Dendritic cell treated with granulocyte-macrophage colony-stimulating factor and Interleukin-4, amounts not matched to agents 40 ng/mL and 50 ng/mL, for 4 days (primary cell): ENCODE measurements around the gene PIGC.
A peak's percentile ranks its signal among the peaks of the same experiment; 100 is the strongest.

Experiments
- H3K27ac Mint-ChIP-seq: one replicate; pipeline ENCODE4 v1.8.0; 2022; ENCODE audit warnings: mild to moderate bottlenecking, mixed read lengths
- H3K27me3 Mint-ChIP-seq: one replicate; pipeline ENCODE4 v1.8.0; 2022; ENCODE audit warnings: mild to moderate bottlenecking, mixed read lengths
- H3K36me3 Mint-ChIP-seq: one replicate; pipeline ENCODE4 v1.8.0; 2022; ENCODE audit warnings: low read depth, mixed read lengths
- H3K4me1 Mint-ChIP-seq: one replicate; pipeline ENCODE4 v1.8.0; 2022; ENCODE audit warnings: low read depth, mixed read lengths
- H3K4me3 Mint-ChIP-seq: one replicate; pipeline ENCODE4 v1.8.0; 2022; ENCODE audit warnings: mild to moderate bottlenecking, moderate library complexity, mixed read lengths
- H3K9me3 Mint-ChIP-seq: one replicate; pipeline ENCODE4 v1.8.0; 2022; ENCODE audit warnings: mixed read lengths
- intact Hi-C: fragments of 100-400 bp; cut with micrococcal nuclease; formaldehyde crosslinking; loops from one replicate; pipeline ENCODE4 v1.15.0; 2022

PIGC gene

GRCh38 chr1:172443666-172444453 is at the start of gene PIGC:
TSS of gene PIGC (minus strand) at chr1:172444069. CDS start at chr1:172442622, 1,447 bp downstream.
- Mint-ChIP-seq H3K36me3 (peaks cover 23% of the 10 kb centered on the region), H3K9me3 (no peaks in the 10 kb centered on the region), H3K27ac (peak within 1 kb of the TSS; percentile 95), H3K4me3 (peak within 1 kb of the TSS; percentile 87), H3K4me1 (peaks cover 40% of the 10 kb centered on the region), H3K27me3 (no peaks in the 10 kb centered on the region)
- intact Hi-C loops = loop anchor here (2.0 to 5.0 kb wide), 2 partner anchors 441 to 1423 kb away; partner anchors contain the start of genes GAS5 and ZBTB37

DNA sequence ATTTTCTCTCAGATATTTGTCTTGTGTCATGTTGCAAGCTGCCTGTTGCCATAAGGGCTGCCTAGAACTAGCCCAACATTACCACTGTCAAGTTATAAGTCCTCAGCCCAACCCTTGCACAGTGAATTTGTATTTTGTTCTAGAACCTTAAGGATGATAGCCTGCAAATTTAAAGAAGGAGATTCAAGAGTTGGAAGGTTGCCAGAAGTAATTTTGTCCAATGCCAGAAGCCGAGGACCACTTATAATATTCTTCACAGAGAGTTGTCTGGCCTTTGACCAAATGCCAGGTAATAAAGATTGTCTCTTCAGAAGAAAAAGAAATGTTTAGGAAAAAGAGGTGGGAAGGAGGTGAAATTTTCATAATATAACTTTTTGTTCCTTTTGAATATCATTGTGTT is 48.6 kb upstream of the PIGC start:
- H3K4me3 Mint-ChIP-seq = no peak overlapping the region
- no peaks in the 10 kb centered on the region for H3K36me3 Mint-ChIP-seq
- H3K4me1 Mint-ChIP-seq = peaks cover 25% of the 10 kb centered on the region
- intact Hi-C loops = no loop called here
- no peaks in the 10 kb centered on the region for H3K27me3 Mint-ChIP-seq
- H3K9me3 Mint-ChIP-seq = no peaks in the 10 kb centered on the region
- H3K27ac Mint-ChIP-seq = no peak overlapping the region

DNA sequence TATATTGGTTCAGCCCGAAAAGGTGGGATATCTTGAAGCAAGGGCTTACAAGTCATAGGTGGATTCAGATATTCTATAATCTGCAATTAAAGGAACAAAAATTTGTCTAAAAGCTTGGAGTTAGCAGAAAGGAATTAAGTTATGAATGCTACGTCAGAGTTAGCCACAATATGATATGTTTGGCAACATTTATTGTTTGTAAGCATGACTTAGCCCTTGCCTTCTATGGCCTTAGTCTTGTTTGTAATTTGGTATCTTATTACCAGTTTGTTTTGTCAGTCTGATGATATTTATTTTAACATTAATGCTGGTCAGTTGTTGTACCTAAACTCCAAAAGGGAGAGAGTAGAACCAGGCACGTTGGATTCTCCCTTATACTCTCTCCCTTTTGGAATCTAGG is 46.0 kb upstream of the PIGC start:
- no peak overlapping the region for H3K4me3 Mint-ChIP-seq
- intact Hi-C loops = loop anchor here (2.0 kb wide), 1 partner anchor 15 kb away; no protein-coding TSS in a partner anchor
- no peak overlapping the region for H3K27ac Mint-ChIP-seq
- no peaks in the 10 kb centered on the region for H3K36me3 Mint-ChIP-seq
- no peaks in the 10 kb centered on the region for H3K27me3 Mint-ChIP-seq
- H3K4me1 Mint-ChIP-seq = peaks cover 23% of the 10 kb centered on the region
- H3K9me3 Mint-ChIP-seq = peaks cover 6% of the 10 kb centered on the region

- intact Hi-C loops = no loop called here
Observed at GRCh38 chr1:172488393-172488792, 44.5 kb upstream of the PIGC start.

GRCh38 chr1:172487550-172487949 is 43.7 kb upstream of the PIGC start:
- Mint-ChIP-seq H3K36me3 (no peaks in the 10 kb centered on the region), H3K4me1 (peaks cover 27% of the 10 kb centered on the region), H3K9me3 (peaks cover 8% of the 10 kb centered on the region), H3K27ac (no peak overlapping the region), H3K4me3 (no peak overlapping the region), H3K27me3 (no peaks in the 10 kb centered on the region)
- intact Hi-C loops = no loop called here

More at GRCh38 chr1:172488393-172488792, 44.5 kb upstream of the PIGC start:
- Mint-ChIP-seq H3K4me3 (no peak overlapping the region), H3K27ac (no peak overlapping the region), H3K9me3 (peaks cover 8% of the 10 kb centered on the region), H3K27me3 (no peaks in the 10 kb centered on the region), H3K36me3 (no peaks in the 10 kb centered on the region), H3K4me1 (peaks cover 21% of the 10 kb centered on the region)

DNA sequence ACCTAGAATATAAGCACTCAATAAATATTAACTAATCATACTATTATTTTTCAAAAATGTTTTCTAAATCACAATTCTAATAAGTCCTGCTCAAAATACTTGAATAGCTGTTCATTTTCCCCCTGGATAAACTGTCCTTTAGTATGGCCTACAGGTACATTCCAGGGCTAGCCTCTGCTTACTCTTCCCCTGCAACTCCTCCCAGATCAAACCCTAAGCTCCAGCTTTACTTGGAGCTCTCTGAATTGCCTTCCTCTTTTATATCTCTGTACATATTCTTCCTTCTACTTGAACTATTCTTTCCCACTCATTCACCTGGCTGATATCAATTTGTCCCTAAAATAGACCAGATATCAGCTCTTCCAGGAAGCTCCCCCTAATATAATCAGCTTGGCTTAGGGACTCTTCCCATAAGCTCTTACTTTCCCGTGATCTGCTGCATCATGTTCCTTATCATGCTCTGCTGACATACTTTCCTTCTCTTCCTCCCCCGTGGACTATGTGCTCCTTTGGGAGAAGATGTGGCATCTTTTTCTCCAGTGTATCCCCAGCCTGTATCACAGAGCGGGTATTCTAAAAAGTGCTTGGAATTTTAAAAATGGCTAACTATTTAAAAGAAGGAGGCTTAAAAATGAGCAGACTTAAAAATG is 43.1 kb upstream of the PIGC start:
- Mint-ChIP-seq H3K36me3 (no peaks in the 10 kb centered on the region), H3K4me1 (peaks cover 27% of the 10 kb centered on the region), H3K27ac (no peak overlapping the region), H3K27me3 (no peaks in the 10 kb centered on the region), H3K4me3 (no peak overlapping the region), H3K9me3 (peaks cover 8% of the 10 kb centered on the region)
- intact Hi-C loops = no loop called here

DNA sequence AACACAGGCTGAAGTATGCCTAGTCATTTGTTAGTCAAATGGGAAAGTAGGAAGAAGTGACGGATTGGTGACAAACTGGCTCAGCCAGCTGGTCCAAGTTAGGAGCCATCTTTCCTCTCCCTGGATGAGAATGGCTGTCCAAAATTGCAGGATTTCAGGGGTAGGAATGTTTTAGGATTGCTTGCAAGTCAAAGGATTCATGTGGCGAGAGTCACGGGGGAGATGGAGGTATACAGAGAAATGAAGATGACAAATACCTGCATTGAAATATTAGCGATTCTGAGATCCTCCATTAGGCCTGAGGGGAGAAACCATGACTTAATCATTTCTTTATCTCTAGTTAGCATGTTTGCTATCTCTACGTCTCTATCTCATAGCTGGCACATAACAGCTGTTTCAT is 41.8 kb upstream of the PIGC start:
- H3K36me3 Mint-ChIP-seq = no peaks in the 10 kb centered on the region
- peaks cover 8% of the 10 kb centered on the region for H3K9me3 Mint-ChIP-seq
- no peak overlapping the region for H3K4me3 Mint-ChIP-seq
- intact Hi-C loops = no loop called here
- H3K27me3 Mint-ChIP-seq = no peaks in the 10 kb centered on the region
- H3K27ac Mint-ChIP-seq = no peak overlapping the region
- peaks cover 27% of the 10 kb centered on the region for H3K4me1 Mint-ChIP-seq

GRCh38 chr1:172484252-172484651 is 40.4 kb upstream of the PIGC start:
- Mint-ChIP-seq H3K9me3 (peaks cover 8% of the 10 kb centered on the region), H3K4me1 (peaks cover 27% of the 10 kb centered on the region), H3K36me3 (no peaks in the 10 kb centered on the region), H3K4me3 (no peak overlapping the region), H3K27ac (no peak overlapping the region), H3K27me3 (no peaks in the 10 kb centered on the region)
- intact Hi-C loops = no loop called here

DNA sequence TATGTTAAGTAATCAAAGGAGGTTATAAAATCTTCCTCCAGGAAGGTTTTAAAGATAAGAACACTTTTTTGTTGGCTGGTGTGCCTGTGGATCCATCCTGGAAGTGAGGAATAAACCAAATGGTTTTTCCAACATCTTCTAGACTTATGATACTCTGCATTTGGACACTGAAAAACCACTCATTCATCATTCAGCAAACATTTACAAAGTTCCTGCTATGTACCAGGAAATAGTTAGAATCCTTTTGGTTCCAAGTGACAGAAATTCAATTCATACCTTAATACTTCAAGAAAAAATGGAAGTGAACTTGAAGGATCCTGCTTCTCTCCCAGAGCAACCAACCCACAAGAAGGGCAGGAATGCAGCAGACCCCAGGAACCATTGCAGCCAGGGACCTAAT is 39.6 kb upstream of the PIGC start:
- no peak overlapping the region for H3K27ac Mint-ChIP-seq
- no peaks in the 10 kb centered on the region for H3K36me3 Mint-ChIP-seq
- peaks cover 8% of the 10 kb centered on the region for H3K9me3 Mint-ChIP-seq
- intact Hi-C loops = no loop called here
- H3K27me3 Mint-ChIP-seq = no peaks in the 10 kb centered on the region
- H3K4me3 Mint-ChIP-seq = no peak overlapping the region
- peaks cover 27% of the 10 kb centered on the region for H3K4me1 Mint-ChIP-seq

GRCh38 chr1:172482044-172482443 is 38.2 kb upstream of the PIGC start:
- intact Hi-C loops = no loop called here
- Mint-ChIP-seq H3K9me3 (peaks cover 8% of the 10 kb centered on the region), H3K27ac (no peak overlapping the region), H3K4me1 (peaks cover 25% of the 10 kb centered on the region), H3K36me3 (no peaks in the 10 kb centered on the region), H3K27me3 (no peaks in the 10 kb centered on the region), H3K4me3 (no peak overlapping the region)

GRCh38 chr1:172480431-172480830 is 36.6 kb upstream of the PIGC start:
- peaks cover 29% of the 10 kb centered on the region for H3K4me1 Mint-ChIP-seq
- H3K4me3 Mint-ChIP-seq = no peak overlapping the region
- peaks cover 8% of the 10 kb centered on the region for H3K9me3 Mint-ChIP-seq
- no peaks in the 10 kb centered on the region for H3K27me3 Mint-ChIP-seq
- intact Hi-C loops = no loop called here
- H3K36me3 Mint-ChIP-seq = no peaks in the 10 kb centered on the region
- no peak overlapping the region for H3K27ac Mint-ChIP-seq

DNA sequence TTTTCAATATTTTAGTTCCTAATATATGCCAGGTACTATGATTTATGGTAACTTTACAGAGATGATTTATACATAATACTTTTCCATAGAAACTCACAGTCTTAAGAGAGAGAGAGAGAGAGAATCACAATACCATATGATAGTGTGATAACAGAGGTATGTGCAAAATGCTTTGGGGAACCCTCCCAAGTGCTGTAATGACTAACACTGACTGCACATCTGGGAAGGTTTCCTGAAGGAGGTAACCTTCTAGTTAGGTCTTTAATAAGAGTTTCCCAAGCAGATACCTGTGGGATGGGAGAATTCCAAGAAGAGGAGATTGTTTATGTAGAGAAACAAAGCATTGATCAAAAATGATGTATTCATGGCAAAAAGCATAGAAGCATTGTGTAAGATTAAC is 34.6 kb upstream of the PIGC start:
- Mint-ChIP-seq H3K9me3 (no peaks in the 10 kb centered on the region), H3K4me3 (no peak overlapping the region), H3K27ac (no peak overlapping the region), H3K4me1 (peaks cover 19% of the 10 kb centered on the region), H3K27me3 (no peaks in the 10 kb centered on the region), H3K36me3 (no peaks in the 10 kb centered on the region)
- intact Hi-C loops = no loop called here

- Mint-ChIP-seq H3K27me3 (no peaks in the 10 kb centered on the region), H3K9me3 (no peaks in the 10 kb centered on the region), H3K4me1 (peaks cover 21% of the 10 kb centered on the region), H3K27ac (no peak overlapping the region), H3K36me3 (no peaks in the 10 kb centered on the region), H3K4me3 (no peak overlapping the region)
- intact Hi-C loops = no loop called here
Observed at GRCh38 chr1:172477741-172478140, 33.9 kb upstream of the PIGC start.

- Mint-ChIP-seq H3K4me1 (peaks cover 26% of the 10 kb centered on the region), H3K9me3 (no peaks in the 10 kb centered on the region), H3K4me3 (no peak overlapping the region), H3K27me3 (no peaks in the 10 kb centered on the region), H3K27ac (no peak overlapping the region), H3K36me3 (no peaks in the 10 kb centered on the region)
- intact Hi-C loops = no loop called here
Observed at GRCh38 chr1:172477216-172477615, 33.3 kb upstream of the PIGC start.
